Activated CD4-positive, alpha-beta T cell treated with anti-CD3 and anti-CD28 coated beads, Interleukin-2, amount 10 ng/mL, durations not matched to agents 24 days and 14 days (primary cell): ENCODE measurements around the gene ATG4C. TPM values are rescaled to one million over a fixed set of nuclear protein-coding genes. Genes with fewer than 3 reads are reported as not detected.
"Not testable (repeated sequence)": the region's sequence is repeated elsewhere in the genome, so short reads cannot be mapped to it uniquely, and the experiment has no call there.

Experiments
- DNase-seq: peaks from one replicate; pipeline ENCODE4 v3.0.0; 2022
- H3K27ac Mint-ChIP-seq: one replicate; pipeline ENCODE4 v1.8.0; 2022; ENCODE audit warnings: mild to moderate bottlenecking, mixed read lengths
- H3K27me3 Mint-ChIP-seq: one replicate; pipeline ENCODE4 v1.8.0; 2022; ENCODE audit warnings: mixed read lengths
- H3K36me3 Mint-ChIP-seq: one replicate; pipeline ENCODE4 v1.8.0; 2022; ENCODE audit warnings: low read depth, mild to moderate bottlenecking, mixed read lengths
- H3K4me1 Mint-ChIP-seq: one replicate; pipeline ENCODE4 v1.8.0; 2021; ENCODE audit warnings: mixed read lengths
- H3K4me3 Mint-ChIP-seq: one replicate; pipeline ENCODE4 v1.8.0; 2022; ENCODE audit warnings: mild to moderate bottlenecking, moderate library complexity, mixed read lengths
- H3K9me3 Mint-ChIP-seq: one replicate; pipeline ENCODE4 v1.8.0; 2021; ENCODE audit warnings: mixed read lengths
- intact Hi-C: fragments of 100-400 bp; cut with micrococcal nuclease; formaldehyde crosslinking; loops from one replicate; pipeline ENCODE4 v1.15.1; 2023
- total RNA-seq: library from RNA; stranded (reverse); gene quantifications from 2 replicates; pipeline ENCODE4 v1.2.3, GENCODE V29; 2022

ATG4C gene
- total RNA-seq, 1 donor from 2014 or later: 8.9 TPM

- Mint-ChIP-seq H3K27ac (no peak overlapping the region), H3K4me1 (peaks cover 6% of the 10 kb centered on the region), H3K9me3 (no peaks in the 10 kb centered on the region), H3K4me3 (no peak overlapping the region), H3K36me3 (no peaks in the 10 kb centered on the region), H3K27me3 (no peaks in the 10 kb centered on the region)
- DNase-seq: no peak
- intact Hi-C loops: no loop called here
Observed at GRCh38 chr1:62790716-62791115, 6.8 kb downstream of the ATG4C start.

DNA sequence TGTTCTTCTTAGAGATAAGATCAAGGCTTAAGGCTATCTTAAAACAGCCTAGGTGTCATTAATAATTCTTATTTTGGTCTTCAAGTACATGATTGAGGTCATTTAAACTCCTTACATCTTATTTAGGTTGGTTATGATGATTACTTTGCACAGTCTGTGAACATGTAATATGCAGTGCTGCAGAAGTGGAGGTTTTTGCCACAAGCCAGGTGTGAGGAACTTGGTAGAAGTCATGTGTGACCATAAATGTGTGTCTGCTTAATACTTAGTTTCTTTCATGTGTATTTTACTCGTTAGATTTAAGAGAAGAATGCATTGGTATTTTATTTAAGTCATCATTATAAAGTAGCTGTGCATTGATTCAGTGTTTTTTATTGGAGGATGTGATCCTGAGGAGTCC lies 10.1 kb downstream of the ATG4C start:
- Mint-ChIP-seq H3K36me3 (no peaks in the 10 kb centered on the region), H3K4me1 (no peaks in the 10 kb centered on the region), H3K4me3 (no peak overlapping the region), H3K27ac (no peak overlapping the region), H3K27me3 (no peaks in the 10 kb centered on the region), H3K9me3 (no peaks in the 10 kb centered on the region)
- intact Hi-C loops: no loop called here
- no peak for DNase-seq

DNA sequence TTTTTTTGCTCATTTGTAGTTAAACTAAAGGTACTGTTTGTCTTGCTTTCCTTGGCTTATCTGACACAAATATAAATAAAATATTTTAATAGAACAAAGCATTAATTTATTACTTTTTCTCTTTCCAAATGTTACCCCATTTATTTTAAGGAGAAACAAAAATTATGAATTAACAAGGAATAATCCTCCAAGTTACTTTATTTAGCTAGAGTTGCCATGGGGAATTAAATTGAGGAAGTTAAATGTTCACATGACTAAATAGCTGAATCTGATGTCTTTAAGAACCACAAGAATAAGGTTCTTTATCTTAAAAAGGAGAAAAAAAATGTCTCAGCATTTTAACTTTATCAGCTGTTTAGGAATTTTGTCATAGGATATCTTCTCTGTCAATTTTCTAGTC lies 12.3 kb downstream of the ATG4C start:
- intact Hi-C loops: no loop called here
- Mint-ChIP-seq H3K4me3 (no peak overlapping the region), H3K9me3 (no peaks in the 10 kb centered on the region)

GRCh38 chr1:62799688-62800087 lies 15.8 kb downstream of the ATG4C start:
- Mint-ChIP-seq H3K36me3 (peaks cover 1% of the 10 kb centered on the region), H3K27ac (no peak overlapping the region), H3K4me3 (no peak overlapping the region), H3K9me3 (no peaks in the 10 kb centered on the region), H3K27me3 (no peaks in the 10 kb centered on the region), H3K4me1 (peaks cover 13% of the 10 kb centered on the region)
- intact Hi-C loops: no loop called here
- DNase-seq: no peak

More for the DNA sequence above, 12.3 kb downstream of the ATG4C start:
- Mint-ChIP-seq H3K4me1 (peaks cover 13% of the 10 kb centered on the region), H3K27ac (no peak overlapping the region), H3K36me3 (peaks cover 1% of the 10 kb centered on the region), H3K27me3 (no peaks in the 10 kb centered on the region)
- DNase-seq: no peak

GRCh38 chr1:62800281-62800680 lies 16.3 kb downstream of the ATG4C start:
- intact Hi-C loops: no loop called here
- Mint-ChIP-seq H3K36me3 (peaks cover 1% of the 10 kb centered on the region), H3K4me3 (no peak overlapping the region), H3K9me3 (no peaks in the 10 kb centered on the region), H3K4me1 (peaks cover 13% of the 10 kb centered on the region), H3K27me3 (no peaks in the 10 kb centered on the region), H3K27ac (no peak overlapping the region)
- no peak for DNase-seq

- no peak overlapping the region for H3K4me3 Mint-ChIP-seq
- H3K27me3 Mint-ChIP-seq: no peaks in the 10 kb centered on the region
- no peaks in the 10 kb centered on the region for H3K9me3 Mint-ChIP-seq
- H3K36me3 Mint-ChIP-seq: peaks cover 1% of the 10 kb centered on the region
- peaks cover 13% of the 10 kb centered on the region for H3K4me1 Mint-ChIP-seq
- no peak for DNase-seq
- intact Hi-C loops: no loop called here
- H3K27ac Mint-ChIP-seq: no peak overlapping the region
Observed at GRCh38 chr1:62800825-62801306, 16.9 kb downstream of the ATG4C start.

DNA sequence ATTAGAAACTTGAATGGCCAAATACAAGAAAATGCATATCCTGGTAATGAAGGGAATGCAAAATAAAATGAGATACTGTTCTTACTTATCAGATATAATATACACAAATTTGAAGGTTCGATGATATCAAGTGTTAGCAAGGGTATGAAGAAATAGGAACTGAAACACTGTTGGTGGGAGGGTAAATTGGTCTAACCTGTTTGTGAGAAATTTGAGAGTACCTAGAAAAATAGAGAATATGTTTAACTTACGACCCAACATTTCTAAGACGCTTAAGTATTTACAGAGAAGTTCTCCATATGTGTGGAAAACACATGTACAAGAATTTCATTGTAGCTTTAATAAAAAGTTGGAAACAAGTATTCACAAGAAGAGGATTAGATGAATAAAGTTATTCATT lies 25.9 kb downstream of the ATG4C start:
- Mint-ChIP-seq H3K27me3 (no peaks in the 10 kb centered on the region), H3K36me3 (peaks cover 18% of the 10 kb centered on the region), H3K27ac (no peak overlapping the region), H3K4me1 (no peaks in the 10 kb centered on the region), H3K4me3 (no peak overlapping the region), H3K9me3 (peaks cover 4% of the 10 kb centered on the region)
- intact Hi-C loops: no loop called here
- DNase-seq: no peak

DNA sequence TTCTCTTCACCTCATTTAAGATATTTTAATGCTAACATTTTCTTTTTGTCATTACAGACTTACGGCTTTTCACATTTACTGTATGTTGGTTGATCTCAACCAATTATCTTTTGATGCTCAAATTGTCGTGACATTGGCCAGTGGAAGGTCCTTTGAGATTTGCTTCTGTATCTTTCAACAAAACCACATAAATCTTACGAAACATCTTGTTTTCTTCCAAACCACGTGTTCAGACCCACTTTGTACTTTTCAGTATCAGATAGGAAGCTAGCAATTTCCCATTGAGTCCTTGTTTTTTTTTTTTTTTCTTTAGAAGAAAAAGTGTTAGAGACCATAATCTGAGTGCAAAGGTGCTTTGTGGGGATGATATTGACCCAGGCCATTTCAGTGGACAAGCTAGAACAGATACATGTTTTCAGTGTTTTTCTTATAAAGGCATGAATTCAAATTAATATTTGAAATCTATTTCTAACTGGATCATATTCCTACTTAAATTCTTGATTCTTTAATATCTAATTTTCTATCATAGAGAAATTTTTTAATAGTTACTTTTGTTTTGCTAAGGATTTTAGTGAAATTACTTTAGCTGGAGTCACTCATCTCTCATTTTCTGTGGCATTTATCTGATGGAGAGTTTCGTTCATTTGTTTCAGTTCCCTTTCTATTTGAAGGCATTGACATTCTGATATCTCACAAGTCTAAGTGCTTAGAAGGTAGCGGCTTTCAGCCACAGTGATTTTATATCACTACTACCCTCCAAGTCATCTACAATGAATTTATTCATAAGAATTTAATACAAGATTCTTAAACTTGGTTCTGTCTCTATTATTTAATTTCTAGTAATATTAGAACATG lies 26.7 kb downstream of the ATG4C start:
- Mint-ChIP-seq H3K27ac (no peak overlapping the region), H3K27me3 (no peaks in the 10 kb centered on the region), H3K9me3 (peaks cover 4% of the 10 kb centered on the region), H3K4me1 (no peaks in the 10 kb centered on the region), H3K4me3 (no peak overlapping the region), H3K36me3 (peaks cover 18% of the 10 kb centered on the region)
- intact Hi-C loops: no loop called here
- no peak for DNase-seq

DNA sequence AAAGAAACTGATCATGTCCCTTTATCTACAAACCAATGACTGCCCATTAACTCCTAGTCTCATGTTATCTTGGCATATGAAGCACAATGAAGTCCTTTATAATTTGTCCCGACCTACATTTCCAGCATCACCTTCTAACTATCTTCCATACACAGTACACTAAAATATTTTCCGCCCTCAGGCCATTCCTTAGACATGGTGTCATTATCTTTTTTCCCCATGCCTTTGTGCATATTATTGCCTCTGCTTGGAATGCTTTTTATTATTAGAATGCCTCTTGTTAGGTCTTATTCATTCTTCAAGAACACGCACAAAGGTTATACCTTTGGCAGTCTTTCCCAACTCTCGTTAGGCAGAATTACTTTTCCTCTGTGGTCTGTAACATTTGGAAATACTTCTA lies 39.6 kb downstream of the ATG4C start:
- no peak overlapping the region for H3K27ac Mint-ChIP-seq
- no peak overlapping the region for H3K4me3 Mint-ChIP-seq
- H3K9me3 Mint-ChIP-seq: peaks cover 5% of the 10 kb centered on the region
- H3K27me3 Mint-ChIP-seq: no peaks in the 10 kb centered on the region
- peaks cover 2% of the 10 kb centered on the region for H3K4me1 Mint-ChIP-seq
- intact Hi-C loops: no loop called here
- no peak for DNase-seq
- peaks cover 4% of the 10 kb centered on the region for H3K36me3 Mint-ChIP-seq

- no peak overlapping the region for H3K27ac Mint-ChIP-seq
- DNase-seq: no peak
- H3K9me3 Mint-ChIP-seq: peaks cover 5% of the 10 kb centered on the region
- no peak overlapping the region for H3K4me3 Mint-ChIP-seq
- H3K36me3 Mint-ChIP-seq: peaks cover 2% of the 10 kb centered on the region
- H3K4me1 Mint-ChIP-seq: peaks cover 2% of the 10 kb centered on the region
- H3K27me3 Mint-ChIP-seq: no peaks in the 10 kb centered on the region
- intact Hi-C loops: no loop called here
Observed at GRCh38 chr1:62826901-62827300, 43.0 kb downstream of the ATG4C start.

DNA sequence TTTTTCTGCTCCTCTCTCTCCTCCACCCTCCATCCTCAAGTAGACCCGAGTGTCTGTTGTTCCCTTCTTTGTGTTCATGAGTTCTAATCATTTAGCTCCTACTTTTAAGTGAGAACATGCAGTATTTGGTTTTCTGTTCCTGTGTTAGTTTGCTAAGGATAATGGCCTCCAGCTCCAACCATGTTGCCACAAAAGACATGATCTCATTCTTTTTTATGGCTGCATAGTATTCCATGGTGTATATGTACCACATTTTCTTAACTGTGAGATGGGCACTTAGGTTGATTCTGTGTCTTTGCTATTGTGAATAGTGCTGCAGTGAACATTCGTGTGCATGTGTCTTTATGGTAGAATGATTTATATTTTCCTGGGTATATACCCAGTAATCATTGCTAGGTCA lies 43.9 kb downstream of the ATG4C start:
- H3K27ac Mint-ChIP-seq, H3K9me3 Mint-ChIP-seq, H3K36me3 Mint-ChIP-seq, DNase-seq, H3K4me3 Mint-ChIP-seq, H3K27me3 Mint-ChIP-seq, intact Hi-C loops, H3K4me1 Mint-ChIP-seq: not testable (repeated sequence)

DNA sequence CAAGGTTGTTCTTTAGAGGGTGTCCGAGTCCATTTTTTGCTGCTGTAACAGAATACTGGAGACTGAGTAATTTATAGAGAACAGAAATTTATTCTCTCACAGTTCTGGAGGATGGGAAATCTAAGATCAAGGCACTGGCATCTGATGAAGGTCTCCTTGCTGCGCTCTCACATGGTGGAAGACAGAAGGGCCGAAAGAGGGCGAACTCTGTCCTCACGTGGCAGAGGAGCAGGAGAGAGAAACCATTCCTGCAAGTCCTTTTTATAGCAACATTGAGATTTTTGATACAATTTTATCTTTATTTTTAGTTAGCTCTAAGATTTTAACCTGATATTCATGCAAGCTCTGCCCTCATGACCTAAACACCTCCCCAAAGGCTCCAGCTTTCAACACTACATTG lies 48.3 kb downstream of the ATG4C start:
- peaks cover 2% of the 10 kb centered on the region for H3K36me3 Mint-ChIP-seq
- H3K27ac Mint-ChIP-seq: no peak overlapping the region
- peaks cover 1% of the 10 kb centered on the region for H3K4me1 Mint-ChIP-seq
- H3K9me3 Mint-ChIP-seq: peaks cover 5% of the 10 kb centered on the region
- H3K4me3 Mint-ChIP-seq: no peak overlapping the region
- intact Hi-C loops: no loop called here
- no peak for DNase-seq
- no peaks in the 10 kb centered on the region for H3K27me3 Mint-ChIP-seq

- Mint-ChIP-seq H3K9me3 (no peaks in the 10 kb centered on the region), H3K4me1 (no peaks in the 10 kb centered on the region), H3K27me3 (no peaks in the 10 kb centered on the region), H3K4me3 (no peak overlapping the region), H3K27ac (no peak overlapping the region), H3K36me3 (no peaks in the 10 kb centered on the region)
- no peak for DNase-seq
- intact Hi-C loops: no loop called here
Observed at GRCh38 chr1:62833529-62833928, 49.6 kb downstream of the ATG4C start.

DNA sequence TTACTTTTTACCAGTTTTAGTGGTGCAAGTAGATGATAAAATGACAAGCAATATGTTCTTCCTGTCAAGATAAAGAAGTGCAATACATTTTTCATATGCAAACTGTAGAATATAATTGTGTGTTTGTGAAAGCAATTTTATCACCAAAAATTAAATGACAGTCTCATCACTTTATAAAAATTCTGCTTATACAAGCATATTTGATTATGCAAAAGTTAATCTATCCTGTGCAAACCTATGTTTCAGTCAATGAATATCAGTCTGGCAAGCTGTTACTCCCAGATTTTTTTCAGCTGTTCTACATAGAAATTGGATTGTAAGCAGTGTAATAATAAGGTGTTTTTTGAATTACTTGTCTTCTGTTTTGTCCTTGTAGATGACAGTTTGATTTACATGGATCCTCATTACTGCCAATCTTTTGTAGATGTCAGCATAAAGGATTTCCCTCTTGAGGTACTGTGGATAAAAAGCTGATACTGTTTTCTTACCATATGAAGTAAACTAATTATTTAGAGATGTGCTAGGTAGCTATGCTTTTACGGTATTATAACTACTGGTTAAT lies 50.5 kb downstream of the ATG4C start:
- no peaks in the 10 kb centered on the region for H3K27me3 Mint-ChIP-seq
- H3K9me3 Mint-ChIP-seq: no peaks in the 10 kb centered on the region
- no peak overlapping the region for H3K27ac Mint-ChIP-seq
- no peaks in the 10 kb centered on the region for H3K36me3 Mint-ChIP-seq
- DNase-seq: no peak
- intact Hi-C loops: no loop called here
- H3K4me1 Mint-ChIP-seq: no peaks in the 10 kb centered on the region
- no peak overlapping the region for H3K4me3 Mint-ChIP-seq
